LNCaP clone FGC (cell line): ENCODE data around the gene C1RL.
A peak's percentile ranks its signal among the peaks of the same experiment; 100 is the strongest.

ENCODE experiments used
- DNase-seq: peaks from one replicate; pipeline ENCODE4 v3.0.0-alpha.2; 2011; ENCODE audit warnings: low read depth
- H3K4me3 ChIP-seq: 2 replicates; pipeline ENCODE4 v1.5.1; 2011; ENCODE audit warnings: mild to moderate bottlenecking, low read depth, low read length, control low read depth
- CTCF ChIP-seq: IDR thresholded peaks from 2 replicates; pipeline ENCODE4 v1.5.1; 2012; ENCODE audit warnings: mild to moderate bottlenecking; ENCODE audit not compliant: control insufficient read depth, insufficient read depth; ENCODE audit errors: extremely low read depth

Gene C1RL

GRCh38 chr12:7137908-7138307 lies 28.9 kb upstream of the C1RL start:
- no peak for TF ChIP-seq CTCF
- H3K4me3 ChIP-seq = no peak overlapping the region

GRCh38 chr12:7136676-7137075 lies 27.7 kb upstream of the C1RL start:
- TF ChIP-seq CTCF = no peak
- DNase-seq = no peak
- no peak overlapping the region for H3K4me3 ChIP-seq

More at GRCh38 chr12:7137908-7138307, 28.9 kb upstream of the C1RL start:
- no peak for DNase-seq

- no peak for TF ChIP-seq CTCF
- DNase-seq = no peak
- no peak overlapping the region for H3K4me3 ChIP-seq
These were observed 27.1 kb upstream of the C1RL start for GRCh38 chr12:7136071-7136470.

GRCh38 chr12:7134396-7135166 lies 25.6 kb upstream of the C1RL start:
- no peak for TF ChIP-seq CTCF
- H3K4me3 ChIP-seq = no peak overlapping the region
- no peak for DNase-seq

- TF ChIP-seq CTCF = no peak
- DNase-seq = no peak
- H3K4me3 ChIP-seq = peak overlapping the region; percentile 90
These were observed 22.5 kb upstream of the C1RL start for GRCh38 chr12:7131502-7131866.

- peak overlapping the region; percentile 90 for H3K4me3 ChIP-seq
- TF ChIP-seq CTCF = no peak
- no peak for DNase-seq
These were observed 21.9 kb upstream of the C1RL start for GRCh38 chr12:7130701-7131501.
